Measurements from ENCODE around the gene EIF4A2.

Gene EIF4A2

GRCh38 chr3:186824430-186825139 lies 41.2 kb downstream of the EIF4A2 start:
- no peaks in the 10 kb centered on the region for H4K20me1 ChIP-seq (ENCODE audit: control insufficient read depth, insufficient read depth, low read depth, low read length)
- H3K79me2 ChIP-seq (ENCODE audit: control insufficient read depth, low read length), result peaks cover 13% of the 10 kb centered on the region
- peak overlapping the region; percentile 96; the same call in 1 of the 2 replicates for H3K4me2 ChIP-seq (ENCODE audit: low read length)
- 0 out of 2 replicates have a peak overlapping the region, but pooled peaks have one; percentile 80 for H3K4me3 ChIP-seq (ENCODE audit: low read length)
- H3K36me3 ChIP-seq (ENCODE audit: control insufficient read depth, low read length), result no peaks in the 10 kb centered on the region
- H3K9me2 ChIP-seq (replicated peaks; ENCODE audit: control insufficient read depth, low read length), result no peaks in the 10 kb centered on the region
- H3K27me3 ChIP-seq (ENCODE audit: control insufficient read depth, low read length), result peaks cover 18% of the 10 kb centered on the region
- peaks cover 9% of the 10 kb centered on the region; the same call in 1 of the 2 replicates for H3F3A ChIP-seq (ENCODE audit: control insufficient read depth, insufficient read depth)
- H3K9me3 ChIP-seq (ENCODE audit: control insufficient read depth, insufficient read depth, low read length), result no peaks in the 10 kb centered on the region
- TF ChIP-seq EZH2phosphoT487 (IDR thresholded peaks at IDR 0.05; ENCODE audit: borderline replicate concordance, low read length) (no peak), CTCF (IDR thresholded peaks at IDR 0.05; ENCODE audit: low read depth, low read length, poor library complexity, severe bottlenecking) (no peak)
- peaks cover 34% of the 10 kb centered on the region for H3K4me1 ChIP-seq (ENCODE audit: control insufficient read depth, low read length)
- H3K27ac ChIP-seq (ENCODE audit: low read depth, low read length), result no peak overlapping the region

GRCh38 chr3:186825294-186825821 lies 42.0 kb downstream of the EIF4A2 start:
- H3K4me3 ChIP-seq (ENCODE audit: low read length), result peak overlapping the region; percentile 80
- H4K20me1 ChIP-seq (ENCODE audit: control insufficient read depth, insufficient read depth, low read depth, low read length), result no peaks in the 10 kb centered on the region
- TF ChIP-seq EZH2phosphoT487 (IDR thresholded peaks at IDR 0.05; ENCODE audit: borderline replicate concordance, low read length), result no peak
- TF ChIP-seq CTCF (IDR thresholded peaks at IDR 0.05; ENCODE audit: low read depth, low read length, poor library complexity, severe bottlenecking), result no peak
- peaks cover 9% of the 10 kb centered on the region; the same call in 1 of the 2 replicates for H3F3A ChIP-seq (ENCODE audit: control insufficient read depth, insufficient read depth)
- peaks cover 13% of the 10 kb centered on the region for H3K79me2 ChIP-seq (ENCODE audit: control insufficient read depth, low read length)
- H3K4me2 ChIP-seq (ENCODE audit: low read length), result peak overlapping the region; percentile 96
- peaks cover 34% of the 10 kb centered on the region for H3K4me1 ChIP-seq (ENCODE audit: control insufficient read depth, low read length)
- no peaks in the 10 kb centered on the region for H3K36me3 ChIP-seq (ENCODE audit: control insufficient read depth, low read length)
- H3K9me3 ChIP-seq (ENCODE audit: control insufficient read depth, insufficient read depth, low read length), result no peaks in the 10 kb centered on the region
- no peak overlapping the region for H3K27ac ChIP-seq (ENCODE audit: low read depth, low read length)
- H3K27me3 ChIP-seq (ENCODE audit: control insufficient read depth, low read length), result peaks cover 26% of the 10 kb centered on the region
- H3K9me2 ChIP-seq (replicated peaks; ENCODE audit: control insufficient read depth, low read length), result no peaks in the 10 kb centered on the region

- Histone ChIP-seq H3K36me3 (ENCODE audit: control insufficient read depth, low read length) (no peaks in the 10 kb centered on the region), H3K4me2 (ENCODE audit: low read length) (peak overlapping the region; percentile 96), H3K4me3 (ENCODE audit: low read length) (peak overlapping the region; percentile 80), H3K79me2 (ENCODE audit: control insufficient read depth, low read length) (peaks cover 13% of the 10 kb centered on the region), H3F3A (ENCODE audit: control insufficient read depth, insufficient read depth) (peaks cover 9% of the 10 kb centered on the region; the same call in 1 of the 2 replicates), H4K20me1 (ENCODE audit: control insufficient read depth, insufficient read depth, low read depth, low read length) (no peaks in the 10 kb centered on the region), H3K27ac (ENCODE audit: low read depth, low read length) (no peak overlapping the region), H3K27me3 (ENCODE audit: control insufficient read depth, low read length) (peaks cover 32% of the 10 kb centered on the region), H3K9me2 (replicated peaks; ENCODE audit: control insufficient read depth, low read length) (no peaks in the 10 kb centered on the region), H3K9me3 (ENCODE audit: control insufficient read depth, insufficient read depth, low read length) (no peaks in the 10 kb centered on the region), H3K4me1 (ENCODE audit: control insufficient read depth, low read length) (peaks cover 34% of the 10 kb centered on the region)
- no peak for TF ChIP-seq CTCF (IDR thresholded peaks at IDR 0.05; ENCODE audit: low read depth, low read length, poor library complexity, severe bottlenecking)
- no peak for TF ChIP-seq EZH2phosphoT487 (IDR thresholded peaks at IDR 0.05; ENCODE audit: borderline replicate concordance, low read length)
Measured at GRCh38 chr3:186825872-186826409, 42.6 kb downstream of the EIF4A2 start.
